ENCODE measurements around the gene YTHDC2. TPM values are rescaled to one million over a fixed set of nuclear protein-coding genes. Genes with fewer than 3 reads are reported as not detected.
"Not testable (repeated sequence)": the region's sequence is repeated elsewhere in the genome, so short reads cannot be mapped to it uniquely, and the experiment has no call there.

YTHDC2 gene
- total and polyA plus RNA-seq, 2 experiments from 2014 or later = 7.8 to 10.3 TPM

GRCh38 chr5:113598926-113599325 is 85.4 kb downstream of the YTHDC2 start:
- Histone ChIP-seq H3K4me1 (ENCODE audit: insufficient read depth) (no peaks in the 10 kb centered on the region), H3K9ac (no peak overlapping the region), H2AFZ (no peak overlapping the region), H3K4me2 (ENCODE audit: unreplicated experiment) (no peak overlapping the region), H3K27me3 (replicated peaks; ENCODE audit: insufficient read depth) (no peaks in the 10 kb centered on the region), H3F3A (ENCODE audit: insufficient read depth) (no peaks in the 10 kb centered on the region), H3K9me3 (ENCODE audit: low read depth) (no peaks in the 10 kb centered on the region), H3K27ac (no peak overlapping the region), H3K36me3 (ENCODE audit: low read depth) (peaks cover 7% of the 10 kb centered on the region), H3K4me3 (no peak overlapping the region), H3K9me2 (ENCODE audit: insufficient read depth) (no peaks in the 10 kb centered on the region), H4K20me1 (ENCODE audit: insufficient read depth) (no peaks in the 10 kb centered on the region), H3K79me2 (ENCODE audit: insufficient read depth) (no peaks in the 10 kb centered on the region)
- no peak for TF ChIP-seq EZH2 (IDR thresholded peaks at IDR 0.05; ENCODE audit: insufficient read depth, poor library complexity, severe bottlenecking)
- no peak for TF ChIP-seq EZH2phosphoT487 (IDR thresholded peaks at IDR 0.05; ENCODE audit: insufficient read depth, low read depth)
- 79 to 86% methylated on average over 2 of the region's 2 CpGs for WGBS, 2 experiments (ENCODE audit: low coverage in 1 of 2, low lambda C conversion rate in 2 of 2, missing lambda C conversion rate in 2 of 2)
- in situ Hi-C loops (cut with MboI) = no loop called here
- DNase-seq = no peak

GRCh38 chr5:113600255-113600905 is 86.9 kb downstream of the YTHDC2 start:
- TF ChIP-seq EZH2 (IDR thresholded peaks at IDR 0.05; ENCODE audit: insufficient read depth, poor library complexity, severe bottlenecking) (no peak), EZH2phosphoT487 (IDR thresholded peaks at IDR 0.05; ENCODE audit: insufficient read depth, low read depth) (no peak)
- H3K27me3 ChIP-seq (replicated peaks; ENCODE audit: insufficient read depth) = no peaks in the 10 kb centered on the region
- H3K4me2 ChIP-seq (ENCODE audit: unreplicated experiment) = no peak overlapping the region
- no peak overlapping the region for H3K4me3 ChIP-seq
- H3F3A ChIP-seq (ENCODE audit: insufficient read depth) = no peaks in the 10 kb centered on the region
- no peak for DNase-seq
- H3K27ac ChIP-seq = no peak overlapping the region
- H3K36me3 ChIP-seq (ENCODE audit: low read depth) = peaks cover 7% of the 10 kb centered on the region
- in situ Hi-C loops (cut with MboI) = no loop called here
- H3K9me2 ChIP-seq (ENCODE audit: insufficient read depth) = no peaks in the 10 kb centered on the region
- WGBS, 2 experiments (ENCODE audit: low coverage in 1 of 2, low lambda C conversion rate in 2 of 2, missing lambda C conversion rate in 2 of 2) = 42 to 45% methylated on average over 4 of the region's 4 CpGs
- H3K79me2 ChIP-seq (ENCODE audit: insufficient read depth) = no peaks in the 10 kb centered on the region
- H2AFZ ChIP-seq = no peak overlapping the region
- no peaks in the 10 kb centered on the region for H4K20me1 ChIP-seq (ENCODE audit: insufficient read depth)
- no peaks in the 10 kb centered on the region for H3K9me3 ChIP-seq (ENCODE audit: low read depth)
- H3K4me1 ChIP-seq (ENCODE audit: insufficient read depth) = no peaks in the 10 kb centered on the region
- no peak overlapping the region for H3K9ac ChIP-seq

- in situ Hi-C loops (cut with MboI) = no loop called here
- Histone ChIP-seq H4K20me1 (ENCODE audit: insufficient read depth) (no peaks in the 10 kb centered on the region), H3K36me3 (ENCODE audit: low read depth) (peaks cover 7% of the 10 kb centered on the region; the same call in 1 of the 2 replicates), H3K4me1 (ENCODE audit: insufficient read depth) (no peaks in the 10 kb centered on the region), H2AFZ (no peak overlapping the region), H3F3A (ENCODE audit: insufficient read depth) (no peaks in the 10 kb centered on the region), H3K9me3 (ENCODE audit: low read depth) (no peaks in the 10 kb centered on the region), H3K27ac (no peak overlapping the region), H3K27me3 (replicated peaks; ENCODE audit: insufficient read depth) (no peaks in the 10 kb centered on the region), H3K4me3 (no peak overlapping the region), H3K9ac (no peak overlapping the region), H3K79me2 (ENCODE audit: insufficient read depth) (no peaks in the 10 kb centered on the region), H3K4me2 (ENCODE audit: unreplicated experiment) (no peak overlapping the region), H3K9me2 (ENCODE audit: insufficient read depth) (no peaks in the 10 kb centered on the region)
- WGBS, 2 experiments (ENCODE audit: low coverage in 1 of 2, low lambda C conversion rate in 2 of 2, missing lambda C conversion rate in 2 of 2) = 100% methylated on average over 1 of the region's 1 CpG
- no peak for TF ChIP-seq EZH2phosphoT487 (IDR thresholded peaks at IDR 0.05; ENCODE audit: insufficient read depth, low read depth)
- no peak for TF ChIP-seq EZH2 (IDR thresholded peaks at IDR 0.05; ENCODE audit: insufficient read depth, poor library complexity, severe bottlenecking)
- DNase-seq = no peak
These were observed 87.9 kb downstream of the YTHDC2 start for GRCh38 chr5:113601423-113601822.

- H3K79me2 ChIP-seq (ENCODE audit: insufficient read depth); H3F3A ChIP-seq (ENCODE audit: insufficient read depth); H3K9ac ChIP-seq; H4K20me1 ChIP-seq (ENCODE audit: insufficient read depth); H3K27ac ChIP-seq; H3K9me3 ChIP-seq (ENCODE audit: low read depth); H3K4me1 ChIP-seq (ENCODE audit: insufficient read depth); DNase-seq; H3K36me3 ChIP-seq (ENCODE audit: low read depth); H2AFZ ChIP-seq; H3K4me3 ChIP-seq; in situ Hi-C loops (cut with MboI); H3K27me3 ChIP-seq (replicated peaks; ENCODE audit: insufficient read depth); H3K9me2 ChIP-seq (ENCODE audit: insufficient read depth); H3K4me2 ChIP-seq (ENCODE audit: unreplicated experiment): not testable (repeated sequence)
- WGBS, 2 experiments (ENCODE audit: low coverage in 1 of 2, low lambda C conversion rate in 2 of 2, missing lambda C conversion rate in 2 of 2) = 69 to 72% methylated on average over 4 of the region's 4 CpGs
These were observed 89.8 kb downstream of the YTHDC2 start for GRCh38 chr5:113603246-113603645.

Data from GM23248 (cell line).